IMR-90 (cell line): Measurements from ENCODE around the gene DSTYK. TPM values are rescaled to one million over a fixed set of nuclear protein-coding genes. Genes with fewer than 3 reads are reported as not detected.
A peak's percentile ranks its signal among the peaks of the same experiment; 100 is the strongest.

ENCODE experiments used
- ATAC-seq: fragments of 200-7000 bp; cut with Tn5 transposase; 2 replicates; pipeline ENCODE4 v1.9.1; 2020; ENCODE audit warnings: low read depth, mild to moderate bottlenecking, moderate library complexity
- BruUV-seq: library from RNA; stranded (reverse); fragments of 400-500 nt; replicated peaks from 2 replicates; lab custom pipeline; 2021; lab: Mats Ljungman, UMichigan
- CTCF ChIA-PET: fragments of 300-600 bp; formaldehyde crosslinking; extraction: SDS; loops from one replicate; lab custom pipeline; 2021; ENCODE audit warnings: antibody characterized with exemption; lab: Yijun Ruan, JAX
- POLR2A ChIA-PET: fragments of 300-600 bp; sonication (Branson Sonifier 250); formaldehyde crosslinking; loops from one replicate; lab custom pipeline; 2022; ENCODE audit warnings: antibody characterized with exemption; ENCODE audit not compliant: unreplicated experiment; lab: Charles Lee
- DNase-seq: peaks from one replicate; pipeline ENCODE4 v3.0.0; 2013
- H2AFZ ChIP-seq: replicated peaks from 2 replicates; pipeline ENCODE3; 2013; ENCODE audit warnings: low read length, mild to moderate bottlenecking; ENCODE audit not compliant: poor library complexity
- H2AK5ac ChIP-seq: 2 replicates; pipeline ENCODE4 v1.6.1; 2013; ENCODE audit warnings: low read depth, low read length, inconsistent platforms
- H2AK9ac ChIP-seq: replicated peaks from 2 replicates; pipeline ENCODE3; 2013; ENCODE audit warnings: mild to moderate bottlenecking, low read depth, low read length, moderate library complexity; ENCODE audit not compliant: poor library complexity
- H2BK120ac ChIP-seq: 2 replicates; pipeline ENCODE4 v1.6.1; 2013; ENCODE audit warnings: low read depth, low read length, inconsistent platforms
- H2BK15ac ChIP-seq: 3 replicates; pipeline ENCODE4 v1.6.1; 2013; ENCODE audit warnings: low read depth, low read length, inconsistent platforms
- H2BK20ac ChIP-seq: 2 replicates; pipeline ENCODE4 v1.6.1; 2013; ENCODE audit warnings: low read depth, mild to moderate bottlenecking, inconsistent platforms, low read length, moderate library complexity
- H2BK5ac ChIP-seq: 2 replicates; pipeline ENCODE4 v1.6.1; 2013; ENCODE audit warnings: mild to moderate bottlenecking, low read depth, low read length, inconsistent platforms; ENCODE audit not compliant: poor library complexity, severe bottlenecking
- H3K14ac ChIP-seq: replicated peaks from 2 replicates; pipeline ENCODE4 v1.6.1; 2013; ENCODE audit warnings: low read depth, low read length, inconsistent platforms
- H3K18ac ChIP-seq: 2 replicates; pipeline ENCODE4 v1.6.1; 2013; ENCODE audit warnings: low read depth, low read length, control low read depth
- H3K23ac ChIP-seq: 2 replicates; pipeline ENCODE4 v1.6.1; 2013; ENCODE audit warnings: low read depth, low read length, inconsistent platforms
- H3K27ac ChIP-seq: 2 replicates; pipeline ENCODE4 v1.5.1; 2013; ENCODE audit warnings: mild to moderate bottlenecking, control low read depth, low read length; ENCODE audit not compliant: insufficient read depth
- H3K27me3 ChIP-seq: 2 replicates; pipeline ENCODE4 v1.6.1; 2013; ENCODE audit warnings: low read length; ENCODE audit not compliant: control insufficient read depth, insufficient read depth
- H3K36me3 ChIP-seq: 2 replicates; pipeline ENCODE4 v1.6.1; 2013; ENCODE audit warnings: low read length, mixed read lengths; ENCODE audit not compliant: control insufficient read depth, insufficient read depth
- H3K4ac ChIP-seq: 2 replicates; pipeline ENCODE4 v1.6.1; 2013; ENCODE audit warnings: low read depth, low read length, inconsistent platforms
- H3K4me1 ChIP-seq: 2 replicates; pipeline ENCODE4 v1.6.1; 2013; ENCODE audit warnings: low read length, mixed read lengths; ENCODE audit not compliant: control insufficient read depth, insufficient read depth
- H3K4me2 ChIP-seq: 2 replicates; pipeline ENCODE4 v1.6.1; 2013; ENCODE audit warnings: low read depth, mild to moderate bottlenecking, control low read depth, low read length, moderate library complexity
- H3K4me3 ChIP-seq: 2 replicates; pipeline ENCODE4 v1.5.1; 2013; ENCODE audit warnings: low read depth, mild to moderate bottlenecking, control low read depth, low read length, moderate library complexity; ENCODE audit not compliant: insufficient read depth
- H3K56ac ChIP-seq: 2 replicates; pipeline ENCODE4 v1.6.1; 2013; ENCODE audit warnings: low read length, inconsistent platforms; ENCODE audit not compliant: insufficient read depth; ENCODE audit errors: extremely low read depth
- H3K79me1 ChIP-seq, 2 experiments: 2 replicates each; pipeline ENCODE4 v1.6.1; 2013; ENCODE audit warnings: low read length in 2 of 2, inconsistent platforms in 1 of 2, low read depth in 1 of 2
- H3K9ac ChIP-seq: 2 replicates; pipeline ENCODE4 v1.6.1; 2013; ENCODE audit warnings: low read depth, low read length, control low read depth
- H3K9me1 ChIP-seq: 2 replicates; pipeline ENCODE4 v1.6.1; 2013; ENCODE audit warnings: low read length, inconsistent platforms; ENCODE audit not compliant: insufficient read depth
- H3K9me3 ChIP-seq: 2 replicates; pipeline ENCODE4 v1.6.1; 2013; ENCODE audit warnings: low read length; ENCODE audit not compliant: control insufficient read depth, insufficient read depth
- H4K20me1 ChIP-seq: 2 replicates; pipeline ENCODE4 v1.6.1; 2013; ENCODE audit warnings: low read length, inconsistent platforms; ENCODE audit not compliant: insufficient read depth
- H4K5ac ChIP-seq: 2 replicates; pipeline ENCODE4 v1.6.1; 2013; ENCODE audit warnings: mild to moderate bottlenecking, low read depth, low read length, control low read depth
- H4K8ac ChIP-seq, 2 experiments: 2 replicates each; pipeline ENCODE4 v1.6.1; 2013; ENCODE audit warnings: low read depth in 2 of 2, low read length in 2 of 2, control low read depth in 1 of 2, inconsistent platforms in 1 of 2
- H4K91ac ChIP-seq: 2 replicates; pipeline ENCODE4 v1.6.1; 2013; ENCODE audit warnings: low read depth, low read length, inconsistent platforms; ENCODE audit not compliant: insufficient read depth
- BHLHE40 ChIP-seq: fragments of 150-350 bp; IDR thresholded peaks from 2 replicates; pipeline ENCODE4 v1.6.1; 2016; ENCODE audit warnings: mild to moderate bottlenecking, low read depth, low read length
- CHD1 ChIP-seq: IDR thresholded peaks from 2 replicates; pipeline ENCODE4 v1.6.1; 2012; ENCODE audit warnings: low read depth, low read length, improper control_type of control experiment
- FOS ChIP-seq: fragments of 150-350 bp; IDR thresholded peaks from 2 replicates; pipeline ENCODE4 v1.6.1; 2016; ENCODE audit warnings: low read depth, low read length
- MAFK ChIP-seq: IDR thresholded peaks from 2 replicates; pipeline ENCODE4 v1.6.1; 2012; ENCODE audit warnings: low read depth, low read length, improper control_type of control experiment
- MXI1 ChIP-seq: IDR thresholded peaks from 2 replicates; pipeline ENCODE4 v1.6.1; 2012; ENCODE audit warnings: low read depth, mild to moderate bottlenecking, low read length, moderate library complexity, borderline replicate concordance
- NFE2L2 ChIP-seq: fragments of 150-350 bp; IDR thresholded peaks from 2 replicates; pipeline ENCODE4 v1.6.1; 2016; ENCODE audit warnings: low read depth, mild to moderate bottlenecking, low read length
- POLR2A ChIP-seq: IDR thresholded peaks from 2 replicates; pipeline ENCODE4 v1.6.1; 2012; ENCODE audit warnings: mild to moderate bottlenecking, low read depth, low read length
- RAD21 ChIP-seq: IDR thresholded peaks from 2 replicates; pipeline ENCODE4 v1.6.1; 2012; ENCODE audit warnings: low read length, improper control_type of control experiment
- WGBS, 2 experiments: methylation state at CpG; one replicate each; pipeline versions ENCODE4 v1.1.5 to v1.1.7; 2013; ENCODE audit warnings: missing lambda C conversion rate in 2 of 2; ENCODE audit not compliant: insufficient read length in 1 of 2; ENCODE audit errors: extremely low coverage in 2 of 2; 5-methylcytosine and 5-hydroxymethylcytosine counted together
- dilution Hi-C: fragments of 300-500 bp; cut with HindIII; formaldehyde crosslinking; loops from one replicate; pipeline ENCODE4 v1.14.3; 2018; ENCODE audit warnings: low sequenced_read_pairs; ENCODE audit not compliant: unreplicated experiment
- in situ Hi-C: fragments of 300-500 bp; cut with MboI; formaldehyde crosslinking; loops from 3 replicates; pipeline ENCODE4 v1.14.3; 2019; ENCODE audit warnings: low sequenced_read_pairs, inconsistent platforms, mixed read lengths
- intact Hi-C: fragments of 100-400 bp; cut with micrococcal nuclease; formaldehyde crosslinking; loops from 2 replicates; pipeline ENCODE4 v1.10.0; 2022
- polyA plus RNA-seq, 3 experiments: library from polyadenylated mRNA; depleted of rRNA; stranded (reverse); fragments of >200 nt; gene quantifications; 2 replicates each; pipeline ENCODE4 v1.2.3, GENCODE V29; 2012; ENCODE audit warnings: low replicate concordance in 1 of 3
- total RNA-seq: library from RNA; depleted of rRNA; stranded (reverse); fragments of >200 nt; gene quantifications from 2 replicates; pipeline ENCODE4 v1.2.3, GENCODE V29; 2012

The DSTYK gene
- total and polyA plus RNA-seq, 2 of the 4 experiments (the other 2 are of a cell fraction) = 8.0 to 18.3 TPM

DNA sequence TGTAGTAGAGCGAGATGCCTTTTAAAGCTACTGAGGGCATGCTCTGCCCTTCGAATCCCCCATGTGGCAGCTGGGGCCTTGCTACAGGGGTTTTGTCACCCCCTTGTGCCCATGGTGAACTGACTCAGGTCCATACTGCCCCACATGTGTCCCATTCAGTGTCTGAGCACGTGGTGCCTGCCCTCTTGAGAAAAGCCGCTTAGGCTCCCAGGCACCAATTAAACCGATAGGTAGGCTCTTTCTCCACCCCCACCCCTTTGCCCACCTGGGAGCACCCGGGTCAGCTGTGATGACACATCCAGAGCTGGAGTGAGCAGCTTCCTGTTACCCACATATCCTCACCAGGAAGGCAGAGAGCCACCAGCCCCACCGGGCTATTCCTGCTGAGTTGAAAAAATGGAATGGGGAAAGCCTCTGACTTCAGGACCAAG, 46.8 kb upstream of the DSTYK start:
- H3K27ac ChIP-seq = no peak overlapping the region
- no peak overlapping the region for H3K4me3 ChIP-seq
- peaks cover 30% of the 10 kb centered on the region for H3K9me1 ChIP-seq
- BruUV-seq = no TSS peak
- dilution Hi-C loops = no loop called here
- no peak for ATAC-seq
- TF ChIP-seq MAFK (no peak), RAD21 (no peak), CHD1 (no peak), MXI1 (no peak), BHLHE40 (no peak), POLR2A (no peak), NFE2L2 (no peak), FOS (no peak)
- peak overlapping the region; percentile 67; the same call in 1 of the 2 replicates for H2BK120ac ChIP-seq
- peak overlapping the region; percentile 71 for H2AFZ ChIP-seq
- no peak overlapping the region for H3K9ac ChIP-seq
- H2BK15ac ChIP-seq = no peak overlapping the region; the same call in 2 of the 3 replicates
- H4K20me1 ChIP-seq = no peaks in the 10 kb centered on the region
- H4K5ac ChIP-seq = peak overlapping the region; percentile 51
- POLR2A ChIA-PET = interaction anchor here (0.6 kb wide), 1 partner anchor 877 kb away, joined by 3 read pairs; no protein-coding TSS in a partner anchor
- peaks cover 25% of the 10 kb centered on the region for H3K4me1 ChIP-seq
- H4K91ac ChIP-seq = peak overlapping the region; percentile 19
- H3K79me1 ChIP-seq = peaks cover 0 to 20% of the 10 kb centered on the region in 2 experiments; a peak in 2 of 4 replicates
- peak overlapping the region; percentile 43; the same call in 1 of the 2 replicates for H2AK5ac ChIP-seq
- peak overlapping the region; percentile 31; the same call in 1 of the 2 replicates for H2BK20ac ChIP-seq
- H3K9me3 ChIP-seq = no peaks in the 10 kb centered on the region
- H3K14ac ChIP-seq = peak overlapping the region; percentile 86; the same call in 1 of the 2 replicates
- in situ Hi-C loops = loop anchor here (5.0 to 25.0 kb wide), 2 partner anchors 281 to 446 kb away; no protein-coding TSS in a partner anchor
- H3K18ac ChIP-seq = peak overlapping the region; percentile 64; the same call in 1 of the 2 replicates
- peak overlapping the region; percentile 19 for H2BK5ac ChIP-seq
- 0 out of 4 replicates have a peak overlapping the region, but pooled peaks of 1 of the 2 experiments have one; percentile 80 for H4K8ac ChIP-seq
- no peaks in the 10 kb centered on the region for H3K36me3 ChIP-seq
- CTCF ChIA-PET = interaction anchor here (0.6 to 1.9 kb wide), 2 partner anchors 15 to 48 kb away, joined by 3 to 6 read pairs; no protein-coding TSS in a partner anchor
- intact Hi-C loops = no loop called here
- DNase-seq = no peak
- no peak overlapping the region for H3K23ac ChIP-seq
- H3K4ac ChIP-seq = peak overlapping the region; percentile 46; the same call in 1 of the 2 replicates
- H3K4me2 ChIP-seq = no peak overlapping the region
- peak overlapping the region; percentile 81 for H2AK9ac ChIP-seq
- no peak overlapping the region for H3K56ac ChIP-seq
- no peaks in the 10 kb centered on the region for H3K27me3 ChIP-seq
- WGBS, 2 experiments = 91% methylated on average over 4 of the region's 7 CpGs; no CpG with 5 or more reads in 1 of the 2 experiments
